Skin of body (tissue), 2 donors: ENCODE measurements around the gene C20orf96. TPM values are rescaled to one million over a fixed set of nuclear protein-coding genes. Genes with fewer than 3 reads are reported as not detected.
"Not testable (repeated sequence)": the region's sequence is repeated elsewhere in the genome, so short reads cannot be mapped to it uniquely, and the experiment has no call there.

Experiments used
- DNase-seq: peaks from one replicate; lab custom pipeline; 2025; lab: John Stamatoyannopoulos, UW
- total RNA-seq: library from RNA; depleted of rRNA; stranded (reverse); fragments of >200 nt; gene quantifications from one replicate; pipeline ENCODE4 v1.2.3, GENCODE V29; 2014

Gene C20orf96
- total RNA-seq, 1 donor from 2014 or later: 4.6 TPM

- no peak for DNase-seq
Observed at GRCh38 chr20:237489-237888, 53.1 kb downstream of the C20orf96 start.

GRCh38 chr20:235891-236290 is 54.7 kb downstream of the C20orf96 start:
- no peak for DNase-seq

- DNase-seq: no peak
Observed at GRCh38 chr20:227439-228105, 63.0 kb downstream of the C20orf96 start.

- no peak for DNase-seq
Observed at GRCh38 chr20:226958-227357, 63.6 kb downstream of the C20orf96 start, which contains the start of gene DEFB129. DEFB129 (plus strand) TSS chr20:227258; CDS start chr20:227289, 31 bp downstream.

- DNase-seq: not testable (repeated sequence)
Observed at GRCh38 chr20:225879-226278, 64.7 kb downstream of the C20orf96 start.

- DNase-seq: no peak
Observed at GRCh38 chr20:221258-221830, 69.2 kb downstream of the C20orf96 start.

Other genes with a start within 250 kb of the C20orf96 start
- gene DEFB125, start 203.1 kb downstream of the C20orf96 start, total RNA-seq: not detected
- gene DEFB126, start 148.2 kb downstream of the C20orf96 start, total RNA-seq: not detected
- gene DEFB127, start 133.3 kb downstream of the C20orf96 start, total RNA-seq: not detected
- gene DEFB128, start 101.0 kb downstream of the C20orf96 start, total RNA-seq: not detected
- not detected for gene DEFB129, start 63.5 kb downstream of the C20orf96 start, total RNA-seq
- gene DEFB132, start 33.0 kb downstream of the C20orf96 start, total RNA-seq: not detected
- gene ZCCHC3, start 6.8 kb upstream of the C20orf96 start, total RNA-seq: 20.7 TPM
- 3.6 TPM for gene SOX12, start 34.8 kb upstream of the C20orf96 start, total RNA-seq
- gene NRSN2, start 56.4 kb upstream of the C20orf96 start, total RNA-seq: 7.0 TPM
- 3.7 TPM for gene TRIB3, start 90.0 kb upstream of the C20orf96 start, total RNA-seq
- gene RBCK1, start 117.5 kb upstream of the C20orf96 start, total RNA-seq: 34.0 TPM
- gene TBC1D20, start 171.8 kb upstream of the C20orf96 start, total RNA-seq: 22.9 TPM